ENCODE data around the gene CDK5R2.

Gene CDK5R2

DNA sequence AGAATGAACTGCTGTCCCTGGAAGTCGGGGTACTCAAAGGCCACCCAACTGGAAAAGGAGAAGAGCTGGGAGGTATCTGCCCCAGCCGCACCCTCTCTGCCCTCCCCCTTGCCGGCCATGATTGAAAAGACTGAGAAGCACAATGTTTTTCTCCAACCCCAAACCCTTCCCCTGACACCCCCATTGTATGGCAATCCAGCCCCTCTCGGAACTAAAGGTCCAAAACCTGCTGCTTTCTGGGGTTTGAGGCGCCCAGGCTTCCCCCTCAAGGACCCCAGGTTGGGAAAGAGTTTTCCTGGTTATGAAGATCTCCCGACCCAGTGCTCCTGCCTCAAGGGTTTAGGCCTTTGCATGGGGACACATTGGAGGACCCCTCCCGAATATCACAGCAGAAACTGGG, 32.7 kb downstream of the CDK5R2 start:
- no peak overlapping the region for H3K27ac Mint-ChIP-seq
- no peak for ATAC-seq
- H3K4me3 Mint-ChIP-seq = no peak overlapping the region
- no peaks in the 10 kb centered on the region for H3K9me3 Mint-ChIP-seq
- no peaks in the 10 kb centered on the region for H3K36me3 Mint-ChIP-seq
- peaks cover 92% of the 10 kb centered on the region for H3K27me3 Mint-ChIP-seq
- H3K4me1 Mint-ChIP-seq = no peaks in the 10 kb centered on the region

- no peak overlapping the region for H3K4me3 Mint-ChIP-seq
- no peak overlapping the region for H3K27ac Mint-ChIP-seq
- no peaks in the 10 kb centered on the region for H3K9me3 Mint-ChIP-seq
- peaks cover 92% of the 10 kb centered on the region for H3K27me3 Mint-ChIP-seq
- H3K4me1 Mint-ChIP-seq = no peaks in the 10 kb centered on the region
- no peaks in the 10 kb centered on the region for H3K36me3 Mint-ChIP-seq
- no peak for ATAC-seq
These were observed 33.4 kb downstream of the CDK5R2 start for GRCh38 chr2:218992703-218993344.

DNA sequence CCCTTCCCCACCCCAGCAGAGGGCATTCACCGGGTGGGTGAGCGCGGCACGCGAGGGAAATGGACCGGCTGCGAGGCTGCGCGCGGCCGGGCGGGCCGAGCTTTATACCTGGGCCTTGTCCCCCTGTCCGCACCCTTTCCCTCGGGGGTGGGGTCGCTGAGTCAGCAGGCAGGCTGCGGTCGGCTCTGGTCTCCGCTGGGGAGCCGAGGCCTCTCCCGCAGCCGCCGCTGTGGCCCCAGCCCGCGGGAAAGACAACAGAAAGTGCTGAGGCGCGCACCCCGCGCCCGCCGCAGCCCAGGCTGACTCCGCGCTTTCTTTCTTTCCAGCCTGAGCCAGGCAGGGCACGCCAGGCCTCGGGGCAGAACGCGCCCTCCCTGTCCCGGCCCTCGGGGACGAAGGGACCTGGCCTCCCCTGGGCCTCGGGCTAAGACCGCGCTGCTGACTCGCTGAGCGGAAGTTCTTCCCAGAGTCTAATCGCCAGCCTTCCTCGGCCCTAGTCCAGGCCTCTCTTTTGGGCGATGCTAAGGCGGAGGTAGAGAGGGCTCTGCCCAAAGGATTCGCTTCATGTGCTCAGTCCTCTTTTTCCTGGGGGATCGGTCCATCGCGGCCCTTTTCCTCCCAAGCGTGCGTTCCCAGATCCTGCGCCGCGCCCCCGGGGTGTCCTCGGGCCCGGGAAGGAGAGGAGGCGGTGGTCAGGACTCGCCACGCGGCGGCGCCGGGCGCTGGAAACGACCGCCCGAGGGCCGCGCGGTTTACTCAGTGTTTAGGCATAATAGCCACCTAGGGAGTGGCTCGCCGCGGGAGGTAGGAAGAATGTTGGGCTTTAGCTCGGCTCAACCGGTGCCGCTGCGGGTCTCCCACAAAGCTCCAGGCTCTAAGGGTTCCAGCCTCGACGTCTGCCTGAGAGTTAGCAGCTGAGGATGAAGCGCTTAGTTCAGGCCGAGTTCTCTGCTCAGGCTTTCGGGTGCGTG, 34.2 kb downstream of the CDK5R2 start, which contains the start of gene CRYBA2:
TSS of gene CRYBA2 (minus strand) at position 78 of the 971 bp plus-strand sequence. CDS start 246 bp downstream, outside the sequence.
- Mint-ChIP-seq H3K4me3 (peak within 1 kb of the TSS; percentile 34), H3K27me3 (peaks cover 94% of the 10 kb centered on the region), H3K9me3 (no peaks in the 10 kb centered on the region), H3K27ac (no peak within 1 kb of the TSS), H3K36me3 (no peaks in the 10 kb centered on the region), H3K4me1 (no peaks in the 10 kb centered on the region)
- ATAC-seq = peak; percentile 13

GRCh38 chr2:218995561-218995960, 36.1 kb downstream of the CDK5R2 start:
- no peaks in the 10 kb centered on the region for H3K9me3 Mint-ChIP-seq
- H3K27me3 Mint-ChIP-seq = peaks cover 91% of the 10 kb centered on the region
- H3K4me1 Mint-ChIP-seq = no peaks in the 10 kb centered on the region
- ATAC-seq = no peak
- H3K27ac Mint-ChIP-seq = no peak overlapping the region
- H3K4me3 Mint-ChIP-seq = no peak overlapping the region
- no peaks in the 10 kb centered on the region for H3K36me3 Mint-ChIP-seq

GRCh38 chr2:218995972-218996711, 36.7 kb downstream of the CDK5R2 start:
- H3K36me3 Mint-ChIP-seq = no peaks in the 10 kb centered on the region
- H3K27me3 Mint-ChIP-seq = peaks cover 87% of the 10 kb centered on the region
- H3K4me1 Mint-ChIP-seq = no peaks in the 10 kb centered on the region
- peak overlapping the region; percentile 21 for H3K4me3 Mint-ChIP-seq
- no peaks in the 10 kb centered on the region for H3K9me3 Mint-ChIP-seq
- H3K27ac Mint-ChIP-seq = no peak overlapping the region
- ATAC-seq = peak; percentile 52

DNA sequence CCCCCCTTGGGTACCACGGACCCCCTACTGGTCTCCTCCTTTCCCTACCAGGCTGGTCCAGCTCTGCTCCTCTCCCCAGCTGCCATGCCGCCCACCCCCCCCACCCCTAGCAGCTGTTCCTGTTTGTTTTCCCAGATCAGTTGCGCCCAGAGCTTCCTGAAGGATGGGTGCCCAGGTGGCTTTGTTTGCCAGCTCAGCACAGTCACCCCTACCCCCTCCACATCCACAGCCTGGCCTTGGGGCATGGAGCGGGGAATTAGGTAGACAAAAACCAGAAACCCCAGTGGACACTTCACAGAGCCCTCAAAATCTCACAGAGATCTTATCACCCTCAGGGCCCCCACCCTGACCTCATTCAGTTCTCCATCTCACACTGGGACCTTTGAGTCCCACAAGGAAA, 37.5 kb downstream of the CDK5R2 start:
- Mint-ChIP-seq H3K4me1 (peaks cover 3% of the 10 kb centered on the region), H3K27me3 (peaks cover 82% of the 10 kb centered on the region), H3K27ac (no peak overlapping the region), H3K9me3 (no peaks in the 10 kb centered on the region), H3K36me3 (no peaks in the 10 kb centered on the region), H3K4me3 (no peak overlapping the region)
- no peak for ATAC-seq

DNA sequence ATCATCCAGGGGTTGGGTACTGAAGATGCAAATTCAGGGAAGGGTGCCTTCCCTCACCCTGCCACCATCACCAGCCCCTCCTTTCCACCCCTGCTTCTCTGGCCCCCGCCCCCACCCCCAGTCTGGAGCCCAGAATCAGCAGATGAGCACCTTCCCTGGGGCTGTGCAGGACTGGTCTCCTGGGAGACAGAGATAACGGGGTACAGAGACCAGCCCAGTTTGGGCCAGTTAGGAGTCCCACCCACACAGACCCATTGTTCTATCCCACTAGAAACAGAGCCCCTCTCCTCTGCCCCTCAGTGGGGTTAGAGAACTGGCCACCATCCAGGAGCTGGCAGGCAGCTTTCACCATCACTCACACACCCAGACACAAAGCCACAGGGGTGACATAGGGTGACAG, 38.3 kb downstream of the CDK5R2 start:
- Mint-ChIP-seq H3K36me3 (no peaks in the 10 kb centered on the region), H3K9me3 (no peaks in the 10 kb centered on the region), H3K27ac (no peak overlapping the region), H3K4me3 (no peak overlapping the region), H3K4me1 (peaks cover 11% of the 10 kb centered on the region), H3K27me3 (peaks cover 82% of the 10 kb centered on the region)
- no peak for ATAC-seq

DNA sequence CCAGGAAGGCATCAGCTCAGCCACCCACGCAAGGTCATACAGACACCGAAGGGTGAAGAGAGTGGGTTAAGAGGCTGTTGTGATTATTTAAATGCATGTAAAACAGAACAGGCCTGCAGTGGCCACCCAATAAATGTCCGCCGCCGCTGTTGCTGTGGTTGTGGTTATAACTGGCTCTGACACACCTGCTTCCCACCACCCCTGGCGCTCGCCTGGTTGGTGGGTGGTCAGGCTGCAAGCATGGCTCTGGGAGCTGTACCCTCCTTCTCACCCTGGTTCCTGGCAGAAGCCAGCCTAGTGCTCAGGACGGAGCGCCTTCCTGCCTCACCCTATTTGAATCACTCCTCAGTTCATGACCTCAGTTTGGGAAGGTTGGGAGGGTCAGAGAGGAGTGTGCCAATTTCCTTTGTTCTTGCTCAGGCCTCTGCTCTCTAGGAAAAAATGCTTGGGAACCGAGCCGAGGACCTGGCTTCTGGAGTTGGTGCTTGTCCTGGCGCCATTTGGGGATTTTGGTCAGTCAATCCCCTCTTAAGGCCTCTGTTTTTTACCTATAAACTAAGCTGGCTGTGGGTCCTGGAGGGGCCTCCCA, 39.0 kb downstream of the CDK5R2 start:
- peaks cover 87% of the 10 kb centered on the region for H3K27me3 Mint-ChIP-seq
- H3K4me3 Mint-ChIP-seq = no peak overlapping the region
- no peak overlapping the region for H3K27ac Mint-ChIP-seq
- peaks cover 19% of the 10 kb centered on the region for H3K4me1 Mint-ChIP-seq
- H3K36me3 Mint-ChIP-seq = no peaks in the 10 kb centered on the region
- no peak for ATAC-seq
- no peaks in the 10 kb centered on the region for H3K9me3 Mint-ChIP-seq

DNA sequence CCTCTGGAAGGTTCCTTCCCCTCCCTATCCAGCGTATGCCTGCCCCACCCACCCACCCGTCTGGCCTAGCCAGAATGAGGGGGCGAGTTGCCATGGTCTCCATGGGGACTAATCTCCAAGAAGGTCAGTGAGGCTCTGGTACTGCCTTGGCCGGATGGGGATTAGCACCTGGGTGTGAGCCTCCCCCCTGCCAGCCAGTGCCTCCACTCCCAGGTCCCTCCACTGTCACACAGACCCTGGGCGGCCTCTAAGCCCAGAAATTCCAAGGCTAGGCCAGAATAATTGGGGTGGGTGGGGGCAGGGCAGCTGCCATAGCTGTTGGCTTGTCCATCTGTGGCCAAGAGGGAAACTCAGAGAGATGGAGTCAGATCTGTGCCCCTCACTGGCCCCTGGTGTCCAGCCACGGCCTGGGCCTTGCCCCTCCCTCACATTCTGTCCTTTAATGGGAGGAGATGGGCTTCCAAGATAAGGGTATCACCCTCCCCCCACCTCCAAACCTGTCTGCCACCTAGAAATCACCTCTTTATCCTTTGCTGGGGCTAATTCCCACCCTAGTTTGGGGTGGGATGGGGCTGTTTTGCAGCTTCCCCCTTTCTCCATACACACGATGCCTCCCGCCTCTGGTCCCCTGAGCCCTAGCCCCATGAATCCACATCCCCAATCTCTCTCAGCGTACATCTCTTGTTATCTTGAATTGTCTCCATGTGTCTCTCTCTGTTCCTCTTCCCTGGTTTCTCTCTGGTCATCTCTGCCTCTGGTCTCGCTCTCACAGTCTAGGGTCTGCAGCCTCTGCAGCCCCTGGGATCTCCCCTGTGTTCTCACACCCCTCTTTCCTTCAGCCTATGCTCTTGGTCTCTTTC, 39.8 kb downstream of the CDK5R2 start:
- Mint-ChIP-seq H3K4me1 (peaks cover 26% of the 10 kb centered on the region), H3K27me3 (peaks cover 87% of the 10 kb centered on the region), H3K9me3 (no peaks in the 10 kb centered on the region), H3K27ac (no peak overlapping the region), H3K36me3 (no peaks in the 10 kb centered on the region), H3K4me3 (no peak overlapping the region)
- ATAC-seq = no peak

DNA sequence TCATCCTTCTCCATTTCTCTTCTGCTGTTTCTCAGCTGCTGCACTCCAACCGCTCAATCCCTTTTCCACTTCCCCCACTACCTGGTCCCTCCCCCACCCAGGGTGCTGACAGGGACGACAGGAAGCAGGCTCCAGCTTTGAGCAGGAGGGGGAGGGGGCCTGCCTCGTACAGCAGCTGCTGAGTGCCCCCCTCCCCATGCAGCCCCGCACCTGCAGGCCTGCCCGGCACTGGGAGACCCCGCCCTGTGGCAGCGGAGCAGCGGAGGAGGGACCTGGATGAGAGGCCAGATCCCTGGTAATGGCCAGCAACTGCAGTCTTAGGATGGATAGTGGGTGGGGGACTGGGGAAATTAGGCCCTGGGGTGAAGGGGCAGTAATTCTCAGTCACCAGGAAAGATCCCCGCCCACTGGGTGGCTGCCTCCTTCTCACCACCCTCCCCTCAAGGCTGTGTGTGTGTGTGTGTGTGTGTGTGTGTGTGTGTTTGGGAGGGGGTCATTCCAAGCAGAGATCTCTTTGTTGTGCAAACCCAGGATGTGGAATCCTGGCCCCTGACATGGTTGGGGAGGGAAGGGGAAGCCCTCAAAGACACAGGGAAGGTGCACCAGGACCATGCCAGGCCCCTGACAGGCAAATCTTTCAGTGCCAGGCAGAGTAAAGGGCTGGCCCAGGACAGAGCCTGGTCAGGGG, 40.6 kb downstream of the CDK5R2 start:
- Mint-ChIP-seq H3K36me3 (no peaks in the 10 kb centered on the region), H3K4me1 (peaks cover 27% of the 10 kb centered on the region), H3K9me3 (no peaks in the 10 kb centered on the region), H3K4me3 (no peak overlapping the region), H3K27ac (no peak overlapping the region), H3K27me3 (peaks cover 88% of the 10 kb centered on the region)
- no peak for ATAC-seq

DNA sequence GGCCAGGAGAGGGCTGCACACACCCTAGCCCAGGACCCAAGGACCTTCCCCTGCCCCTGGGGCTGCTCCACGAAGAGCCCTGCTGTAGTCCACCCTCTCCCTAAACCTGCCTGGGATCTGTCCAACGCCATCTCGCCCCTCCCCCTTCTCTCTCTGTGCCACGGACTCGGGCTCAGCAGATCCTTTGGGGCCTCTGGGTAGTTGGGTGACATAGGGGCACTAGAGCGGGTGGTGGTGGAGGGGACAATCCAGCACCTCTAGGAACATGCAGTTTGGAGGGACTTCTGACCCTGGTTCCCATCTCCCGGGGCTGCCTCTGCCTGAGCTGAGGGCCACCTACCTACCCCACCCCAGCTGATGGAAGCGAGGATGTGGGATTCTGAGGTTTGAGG, 41.1 kb downstream of the CDK5R2 start:
- no peak for ATAC-seq
- H3K27ac Mint-ChIP-seq = no peak overlapping the region
- H3K9me3 Mint-ChIP-seq = no peaks in the 10 kb centered on the region
- peaks cover 88% of the 10 kb centered on the region for H3K27me3 Mint-ChIP-seq
- no peaks in the 10 kb centered on the region for H3K36me3 Mint-ChIP-seq
- peaks cover 27% of the 10 kb centered on the region for H3K4me1 Mint-ChIP-seq
- no peak overlapping the region for H3K4me3 Mint-ChIP-seq

DNA sequence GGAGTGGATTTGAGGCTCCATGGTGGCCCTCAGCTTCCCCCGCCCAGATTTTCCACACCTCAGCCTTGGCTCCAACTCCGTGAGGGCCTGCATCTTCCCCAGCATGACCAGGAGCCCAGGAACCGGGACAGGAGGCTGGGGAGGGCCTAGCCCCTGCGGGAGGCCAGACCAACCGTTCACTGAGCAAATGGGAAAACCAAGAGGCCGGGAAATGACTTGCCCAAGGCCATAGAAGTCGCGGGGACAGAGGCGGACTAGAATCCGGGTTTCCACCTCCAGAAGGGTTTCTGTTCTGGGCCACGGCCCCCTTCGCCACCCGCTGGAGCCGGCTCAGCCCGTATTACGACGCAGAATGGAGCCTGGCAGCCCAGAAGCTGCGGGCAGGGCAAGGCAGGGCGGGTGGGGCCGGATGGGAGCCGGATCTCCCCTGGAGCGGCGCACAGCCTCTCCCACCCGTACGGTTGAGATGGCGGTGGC, 41.7 kb downstream of the CDK5R2 start:
- H3K9me3 Mint-ChIP-seq = no peaks in the 10 kb centered on the region
- no peak overlapping the region for H3K4me3 Mint-ChIP-seq
- peaks cover 88% of the 10 kb centered on the region for H3K27me3 Mint-ChIP-seq
- H3K36me3 Mint-ChIP-seq = no peaks in the 10 kb centered on the region
- no peak for ATAC-seq
- H3K27ac Mint-ChIP-seq = no peak overlapping the region
- H3K4me1 Mint-ChIP-seq = peaks cover 27% of the 10 kb centered on the region

DNA sequence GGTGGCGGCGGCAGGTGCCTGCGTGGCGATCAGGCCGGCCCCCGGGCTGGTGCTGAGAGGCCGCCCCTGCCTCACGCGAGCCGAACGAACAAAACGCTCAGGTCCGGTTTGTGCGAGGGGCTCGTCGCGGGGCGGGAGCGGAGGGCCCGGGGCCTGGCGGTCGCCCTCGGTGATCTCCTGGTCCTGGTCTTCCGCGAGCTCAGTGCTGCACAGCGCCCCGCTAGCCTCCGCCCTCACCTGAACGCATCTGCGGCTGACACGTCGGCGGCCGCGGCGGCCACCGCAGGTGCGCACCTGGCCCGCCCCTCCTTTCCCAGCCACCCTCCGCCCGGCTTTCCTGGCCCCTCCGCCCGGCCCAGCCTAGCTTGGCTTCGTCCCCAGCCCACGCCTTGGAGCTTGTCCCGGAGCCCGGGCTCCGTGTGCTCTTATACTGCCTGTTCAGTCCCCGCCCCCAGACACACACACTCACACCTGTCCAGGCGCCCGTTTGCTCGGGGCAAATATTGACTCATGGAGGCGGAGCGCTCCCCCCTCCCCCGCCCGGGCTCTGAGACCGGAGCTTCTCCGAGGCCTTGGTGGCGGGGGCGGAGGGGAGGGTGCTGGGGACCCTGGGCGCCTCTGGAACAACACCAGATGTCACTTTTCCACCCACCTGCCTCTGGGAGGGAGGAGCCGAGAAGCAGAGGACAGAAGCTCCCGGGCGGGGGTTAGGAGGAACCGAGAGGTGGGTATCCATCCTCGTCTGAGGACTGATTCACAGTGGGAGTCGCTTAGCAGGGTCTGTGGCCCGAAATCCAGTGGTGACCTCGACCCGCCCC, 42.3 kb downstream of the CDK5R2 start:
- Mint-ChIP-seq H3K4me1 (peaks cover 27% of the 10 kb centered on the region), H3K27me3 (peaks cover 88% of the 10 kb centered on the region), H3K9me3 (no peaks in the 10 kb centered on the region), H3K36me3 (no peaks in the 10 kb centered on the region), H3K27ac (no peak overlapping the region), H3K4me3 (peak overlapping the region; percentile 46)
- ATAC-seq = peak; percentile 40
